Measurements from ENCODE around the gene CAPZA2.

Gene CAPZA2

DNA sequence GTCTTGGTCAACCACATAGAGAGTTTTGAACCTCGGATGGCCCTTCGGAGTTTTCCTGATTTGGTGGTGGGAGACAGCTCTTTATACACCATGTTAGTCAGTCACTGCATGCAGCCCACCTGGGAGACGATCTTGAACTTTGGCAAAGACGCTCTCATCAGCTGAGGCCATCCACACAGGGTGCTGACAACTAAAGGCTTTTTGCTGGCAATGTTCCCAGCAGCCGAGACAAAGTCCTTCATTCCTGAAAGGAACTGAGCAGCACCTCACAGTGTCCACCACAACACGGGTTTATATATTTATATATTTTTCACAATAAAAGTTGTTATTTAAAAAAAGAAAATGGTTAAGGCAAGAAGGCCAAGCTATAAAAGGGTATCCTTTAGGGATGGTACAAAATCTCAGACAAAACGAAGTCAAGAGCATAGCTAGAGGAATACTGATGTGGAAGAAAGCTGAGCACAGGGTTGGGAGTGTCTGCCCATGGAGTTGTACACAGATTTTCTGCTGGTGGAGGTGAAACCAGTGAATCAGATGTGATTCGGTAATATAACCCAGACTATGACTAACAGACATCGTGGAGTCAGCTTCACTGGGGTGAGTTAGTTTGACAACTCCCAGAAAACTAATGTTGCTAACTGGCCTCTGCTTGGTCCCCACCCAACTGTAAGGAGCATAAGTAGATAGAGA lies 27.4 kb upstream of the CAPZA2 start:
- H3K27ac ChIP-seq (ENCODE audit: low read length), result no peak overlapping the region

DNA sequence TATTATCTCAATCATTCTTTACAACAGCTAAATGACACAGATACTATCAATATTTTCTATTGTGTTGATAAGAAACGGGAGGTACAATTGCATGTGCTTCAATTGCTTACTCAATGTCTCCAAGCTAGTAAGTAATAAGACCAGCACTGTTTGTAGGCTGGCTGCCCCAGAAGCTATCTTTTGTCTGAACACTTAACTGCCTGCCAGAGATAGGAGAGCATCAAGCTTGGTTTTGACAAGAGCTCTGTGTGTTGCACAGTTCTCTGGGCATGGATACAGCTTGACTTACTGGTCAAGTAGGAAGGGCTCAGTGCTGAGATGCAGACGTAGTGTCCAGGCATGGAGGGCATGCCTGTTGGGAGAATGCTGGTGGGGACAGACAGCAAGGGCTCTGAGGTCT lies 26.3 kb upstream of the CAPZA2 start:
- H3K4me3 ChIP-seq (ENCODE audit: low read length in 2 of 2), result no peak overlapping the region
- no peaks in the 10 kb centered on the region for H3K4me1 ChIP-seq (ENCODE audit: control insufficient read depth, insufficient read depth, low read length)
- H3K36me3 ChIP-seq (ENCODE audit: control insufficient read depth in 2 of 2, insufficient read depth in 2 of 2, low read length in 2 of 2), result no peaks in the 10 kb centered on the region
- no peaks in the 10 kb centered on the region for H3K9me3 ChIP-seq (ENCODE audit: control insufficient read depth in 2 of 2, low read length in 2 of 2)
- H3K9ac ChIP-seq (ENCODE audit: low read length in 2 of 2), result no peak overlapping the region
- no peaks in the 10 kb centered on the region for H3K27me3 ChIP-seq (ENCODE audit: control insufficient read depth in 1 of 2, insufficient read depth in 2 of 2, low read length in 2 of 2)
- no peak overlapping the region for H3K27ac ChIP-seq (ENCODE audit: low read length)

More for the DNA sequence above, 27.4 kb upstream of the CAPZA2 start:
- Histone ChIP-seq H3K4me3 (ENCODE audit: low read length in 2 of 2) (no peak overlapping the region), H3K4me1 (ENCODE audit: control insufficient read depth, insufficient read depth, low read length) (no peaks in the 10 kb centered on the region), H3K27me3 (ENCODE audit: control insufficient read depth in 1 of 2, insufficient read depth in 2 of 2, low read length in 2 of 2) (no peaks in the 10 kb centered on the region), H3K9ac (ENCODE audit: low read length in 2 of 2) (no peak overlapping the region), H3K9me3 (ENCODE audit: control insufficient read depth in 2 of 2, low read length in 2 of 2) (no peaks in the 10 kb centered on the region), H3K36me3 (ENCODE audit: control insufficient read depth in 2 of 2, insufficient read depth in 2 of 2, low read length in 2 of 2) (no peaks in the 10 kb centered on the region)

DNA sequence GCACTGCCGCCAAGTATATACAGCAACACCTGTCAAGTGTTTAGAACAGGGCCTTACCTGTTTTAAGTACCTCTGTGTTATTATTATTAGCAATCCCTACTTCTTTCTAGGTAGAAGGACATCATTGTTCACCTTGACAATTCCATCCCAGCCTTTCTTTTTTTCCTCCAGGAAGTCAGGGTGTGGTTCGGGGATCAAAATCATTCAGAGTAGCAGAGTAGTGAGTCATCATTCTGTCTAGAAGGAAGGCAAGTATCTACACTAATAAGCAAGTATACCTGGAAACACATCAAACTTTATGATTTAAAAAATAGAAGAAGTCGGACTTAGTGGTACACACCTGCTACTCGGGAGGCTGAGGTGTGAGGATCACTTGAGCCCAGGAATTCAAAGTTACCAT lies 25.5 kb upstream of the CAPZA2 start:
- Histone ChIP-seq H3K9me3 (ENCODE audit: control insufficient read depth in 2 of 2, low read length in 2 of 2) (no peaks in the 10 kb centered on the region), H3K4me1 (ENCODE audit: control insufficient read depth, insufficient read depth, low read length) (no peaks in the 10 kb centered on the region), H3K27me3 (ENCODE audit: control insufficient read depth in 1 of 2, insufficient read depth in 2 of 2, low read length in 2 of 2) (no peaks in the 10 kb centered on the region), H3K36me3 (ENCODE audit: control insufficient read depth in 2 of 2, insufficient read depth in 2 of 2, low read length in 2 of 2) (no peaks in the 10 kb centered on the region), H3K27ac (ENCODE audit: low read length) (no peak overlapping the region), H3K9ac (ENCODE audit: low read length in 2 of 2) (no peak overlapping the region), H3K4me3 (ENCODE audit: low read length in 2 of 2) (no peak overlapping the region)

DNA sequence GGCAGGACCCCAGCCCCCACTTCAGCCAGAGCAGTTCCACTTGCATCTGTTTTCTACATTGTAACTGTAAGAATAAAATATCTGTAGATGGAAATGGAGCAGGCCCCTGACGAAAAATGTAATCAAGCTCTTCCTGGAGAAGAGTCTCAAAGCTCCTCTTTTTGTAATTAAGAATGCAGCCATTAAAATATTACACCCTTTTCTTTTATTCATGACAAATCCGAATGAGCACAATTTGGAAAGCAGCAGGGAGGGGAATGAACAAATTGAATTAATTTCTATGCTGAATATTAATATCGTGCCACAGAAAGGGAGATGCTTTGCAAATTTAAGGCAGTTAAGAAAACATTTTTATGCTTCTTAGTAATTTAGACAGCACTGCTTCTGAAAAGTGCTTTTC lies 24.8 kb upstream of the CAPZA2 start:
- H3K27ac ChIP-seq (ENCODE audit: low read length), result no peak overlapping the region
- no peaks in the 10 kb centered on the region for H3K4me1 ChIP-seq (ENCODE audit: control insufficient read depth, insufficient read depth, low read length)
- H3K9me3 ChIP-seq (ENCODE audit: control insufficient read depth in 2 of 2, low read length in 2 of 2), result no peaks in the 10 kb centered on the region
- no peaks in the 10 kb centered on the region for H3K36me3 ChIP-seq (ENCODE audit: control insufficient read depth in 2 of 2, insufficient read depth in 2 of 2, low read length in 2 of 2)
- H3K4me3 ChIP-seq (ENCODE audit: low read length in 2 of 2), result no peak overlapping the region
- no peaks in the 10 kb centered on the region for H3K27me3 ChIP-seq (ENCODE audit: control insufficient read depth in 1 of 2, insufficient read depth in 2 of 2, low read length in 2 of 2)
- no peak overlapping the region for H3K9ac ChIP-seq (ENCODE audit: low read length in 2 of 2)

DNA sequence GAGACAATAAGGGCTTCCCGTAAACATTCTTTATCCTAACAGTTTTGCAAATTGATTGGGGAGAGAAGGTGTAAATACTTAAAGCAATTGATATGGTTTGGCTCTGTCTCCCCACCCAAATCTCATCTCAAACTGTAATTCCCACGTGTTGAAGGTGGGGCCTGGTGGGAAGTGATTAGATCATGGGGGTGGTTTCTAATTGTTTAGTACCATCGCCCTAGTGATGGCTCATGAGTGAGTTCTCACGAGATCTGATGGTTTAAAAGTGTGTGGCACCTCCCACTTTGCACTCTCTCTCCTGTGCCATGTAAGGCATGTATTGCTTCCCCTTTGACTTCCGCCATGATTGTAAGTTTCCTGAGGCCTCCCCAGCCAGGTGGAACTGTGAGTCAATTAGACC lies 22.1 kb upstream of the CAPZA2 start:
- H3K27me3 ChIP-seq (ENCODE audit: control insufficient read depth in 1 of 2, insufficient read depth in 2 of 2, low read length in 2 of 2), result no peaks in the 10 kb centered on the region
- no peaks in the 10 kb centered on the region for H3K9me3 ChIP-seq (ENCODE audit: control insufficient read depth in 2 of 2, low read length in 2 of 2)
- H3K27ac ChIP-seq (ENCODE audit: low read length), result no peak overlapping the region
- no peak overlapping the region for H3K4me3 ChIP-seq (ENCODE audit: low read length in 2 of 2)
- no peaks in the 10 kb centered on the region for H3K4me1 ChIP-seq (ENCODE audit: control insufficient read depth, insufficient read depth, low read length)
- no peaks in the 10 kb centered on the region for H3K36me3 ChIP-seq (ENCODE audit: control insufficient read depth in 2 of 2, insufficient read depth in 2 of 2, low read length in 2 of 2)
- H3K9ac ChIP-seq (ENCODE audit: low read length in 2 of 2), result no peak overlapping the region

DNA sequence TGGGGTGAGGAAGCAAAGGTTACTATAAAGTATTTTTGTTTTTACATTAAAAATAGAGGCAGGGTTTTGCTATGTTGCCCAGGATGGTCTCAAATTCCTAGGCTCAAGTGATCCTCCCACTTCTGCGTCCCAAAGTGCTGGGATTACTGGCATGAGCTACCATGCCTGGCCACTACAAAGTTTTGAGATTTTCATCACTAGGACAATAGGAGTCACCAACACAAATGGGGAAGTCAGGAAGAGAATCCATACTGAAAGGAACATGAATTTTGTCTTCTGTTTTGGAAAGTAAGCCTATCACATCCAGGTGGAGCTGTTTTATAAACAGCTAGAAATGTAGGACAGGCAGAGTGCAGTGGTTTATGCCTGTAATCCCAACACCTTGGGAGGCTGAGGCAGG lies 20.0 kb upstream of the CAPZA2 start:
- Histone ChIP-seq H3K27ac (ENCODE audit: low read length) (no peak overlapping the region), H3K9ac (ENCODE audit: low read length in 2 of 2) (no peak overlapping the region), H3K9me3 (ENCODE audit: control insufficient read depth in 2 of 2, low read length in 2 of 2) (no peaks in the 10 kb centered on the region), H3K4me3 (ENCODE audit: low read length in 2 of 2) (no peak overlapping the region), H3K27me3 (ENCODE audit: control insufficient read depth in 1 of 2, insufficient read depth in 2 of 2, low read length in 2 of 2) (no peaks in the 10 kb centered on the region), H3K4me1 (ENCODE audit: control insufficient read depth, insufficient read depth, low read length) (no peaks in the 10 kb centered on the region), H3K36me3 (ENCODE audit: control insufficient read depth in 2 of 2, insufficient read depth in 2 of 2, low read length in 2 of 2) (no peaks in the 10 kb centered on the region)

DNA sequence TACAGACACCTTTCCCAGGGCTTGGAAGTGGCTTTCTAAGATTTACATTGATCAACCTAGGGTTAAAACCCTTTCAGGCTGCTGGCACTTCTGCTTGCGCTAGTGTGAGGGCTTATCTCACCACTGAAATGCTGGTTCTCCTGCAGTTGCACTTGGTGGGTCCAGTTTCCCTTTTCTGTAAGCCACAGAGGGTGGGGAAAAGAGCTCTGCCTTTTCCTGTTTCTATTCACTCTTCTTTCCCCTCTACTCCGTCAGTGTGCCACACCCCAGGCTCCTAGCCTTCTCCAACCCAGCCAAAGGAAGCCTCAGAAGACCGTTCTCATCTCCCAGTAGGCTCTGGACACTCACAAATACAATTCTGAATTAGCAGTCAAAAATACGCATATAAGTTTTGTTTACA lies 19.0 kb upstream of the CAPZA2 start:
- no peaks in the 10 kb centered on the region for H3K9me3 ChIP-seq (ENCODE audit: control insufficient read depth in 2 of 2, low read length in 2 of 2)
- no peaks in the 10 kb centered on the region for H3K27me3 ChIP-seq (ENCODE audit: control insufficient read depth in 1 of 2, insufficient read depth in 2 of 2, low read length in 2 of 2)
- no peaks in the 10 kb centered on the region for H3K4me1 ChIP-seq (ENCODE audit: control insufficient read depth, insufficient read depth, low read length)
- no peak overlapping the region for H3K9ac ChIP-seq (ENCODE audit: low read length in 2 of 2)
- H3K4me3 ChIP-seq (ENCODE audit: low read length in 2 of 2), result no peak overlapping the region
- H3K36me3 ChIP-seq (ENCODE audit: control insufficient read depth in 2 of 2, insufficient read depth in 2 of 2, low read length in 2 of 2), result no peaks in the 10 kb centered on the region
- no peak overlapping the region for H3K27ac ChIP-seq (ENCODE audit: low read length)

DNA sequence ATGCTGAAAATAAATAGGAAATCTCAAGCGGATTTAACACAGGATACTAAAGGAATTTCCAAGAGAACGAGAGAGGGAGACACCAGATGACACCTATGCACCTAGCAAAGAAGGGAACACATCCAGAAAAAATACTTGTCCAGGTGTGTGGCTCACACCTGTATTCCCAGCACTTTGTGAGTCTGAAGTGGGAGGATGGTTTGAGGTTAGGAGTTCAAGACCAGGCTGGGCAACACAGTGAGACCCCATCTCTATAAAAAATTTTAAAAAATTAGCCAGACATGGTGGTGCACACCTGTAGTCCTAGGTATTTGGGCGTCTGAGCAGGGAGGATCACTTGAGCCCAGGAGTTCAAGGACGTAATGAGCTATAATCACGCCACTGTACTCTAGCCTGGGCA lies 11.2 kb upstream of the CAPZA2 start:
- H3K27ac ChIP-seq (ENCODE audit: low read length), result no peak overlapping the region
- H3K4me1 ChIP-seq (ENCODE audit: control insufficient read depth, insufficient read depth, low read length), result no peaks in the 10 kb centered on the region
- peaks cover 0 to 3% of the 10 kb centered on the region in 2 donors for H3K9me3 ChIP-seq (ENCODE audit: control insufficient read depth in 2 of 2, low read length in 2 of 2)
- H3K36me3 ChIP-seq (ENCODE audit: control insufficient read depth in 2 of 2, insufficient read depth in 2 of 2, low read length in 2 of 2), result no peaks in the 10 kb centered on the region
- H3K27me3 ChIP-seq (ENCODE audit: control insufficient read depth in 1 of 2, insufficient read depth in 2 of 2, low read length in 2 of 2), result no peaks in the 10 kb centered on the region
- no peak overlapping the region for H3K9ac ChIP-seq (ENCODE audit: low read length in 2 of 2)
- H3K4me3 ChIP-seq (ENCODE audit: low read length in 2 of 2), result no peak overlapping the region

DNA sequence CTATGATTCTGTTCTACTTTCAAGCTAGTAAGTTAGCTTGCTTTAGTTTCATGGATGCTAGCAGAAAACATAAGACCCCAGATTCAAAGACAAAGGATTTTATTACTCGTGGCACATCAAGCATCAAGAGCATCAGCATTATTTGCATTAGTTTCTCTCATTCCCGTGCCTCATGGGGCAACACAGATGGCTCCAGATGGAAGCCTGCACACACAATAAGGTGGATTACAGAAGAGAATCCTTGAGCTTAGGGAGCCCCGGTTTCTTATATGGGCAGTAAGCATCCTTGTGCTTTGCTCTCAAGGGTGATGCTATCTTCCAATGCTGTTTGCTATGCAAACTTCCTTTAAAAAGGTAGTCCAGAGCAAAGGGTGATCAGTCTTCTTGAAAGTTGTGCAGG lies 10.7 kb upstream of the CAPZA2 start:
- no peak overlapping the region for H3K27ac ChIP-seq (ENCODE audit: low read length)
- no peak overlapping the region for H3K9ac ChIP-seq (ENCODE audit: low read length in 2 of 2)
- H3K27me3 ChIP-seq (ENCODE audit: control insufficient read depth in 1 of 2, insufficient read depth in 2 of 2, low read length in 2 of 2), result no peaks in the 10 kb centered on the region
- no peaks in the 10 kb centered on the region for H3K36me3 ChIP-seq (ENCODE audit: control insufficient read depth in 2 of 2, insufficient read depth in 2 of 2, low read length in 2 of 2)
- no peaks in the 10 kb centered on the region for H3K4me1 ChIP-seq (ENCODE audit: control insufficient read depth, insufficient read depth, low read length)
- H3K4me3 ChIP-seq (ENCODE audit: low read length in 2 of 2), result no peak overlapping the region
- peaks cover 0 to 3% of the 10 kb centered on the region in 2 donors for H3K9me3 ChIP-seq (ENCODE audit: control insufficient read depth in 2 of 2, low read length in 2 of 2)

DNA sequence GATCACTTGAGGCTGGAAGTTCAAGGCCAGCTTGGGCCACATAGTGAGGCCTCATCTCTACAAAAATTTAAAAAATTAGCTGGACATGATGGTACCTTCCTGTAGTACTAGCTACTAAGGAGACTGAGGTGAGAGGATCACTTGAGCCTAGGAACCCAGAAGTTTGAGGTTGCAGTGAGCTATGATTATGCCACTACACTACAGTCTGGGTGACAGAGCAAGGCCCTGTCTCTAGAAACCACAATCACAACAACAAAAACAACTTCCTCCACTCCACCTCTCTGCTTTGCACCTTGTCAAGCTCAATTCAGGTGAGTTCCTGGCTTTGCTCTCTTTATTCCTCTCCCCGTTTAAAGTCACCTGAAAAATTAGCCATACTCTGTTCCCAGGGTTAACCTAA lies 8.3 kb upstream of the CAPZA2 start:
- Histone ChIP-seq H3K27ac (ENCODE audit: low read length) (no peak overlapping the region), H3K36me3 (ENCODE audit: control insufficient read depth in 2 of 2, insufficient read depth in 2 of 2, low read length in 2 of 2) (no peaks in the 10 kb centered on the region), H3K27me3 (ENCODE audit: control insufficient read depth in 1 of 2, insufficient read depth in 2 of 2, low read length in 2 of 2) (no peaks in the 10 kb centered on the region), H3K9me3 (ENCODE audit: control insufficient read depth in 2 of 2, low read length in 2 of 2) (peaks cover 0 to 3% of the 10 kb centered on the region in 2 donors), H3K4me3 (ENCODE audit: low read length in 2 of 2) (no peak overlapping the region), H3K4me1 (ENCODE audit: control insufficient read depth, insufficient read depth, low read length) (no peaks in the 10 kb centered on the region), H3K9ac (ENCODE audit: low read length in 2 of 2) (no peak overlapping the region)

DNA sequence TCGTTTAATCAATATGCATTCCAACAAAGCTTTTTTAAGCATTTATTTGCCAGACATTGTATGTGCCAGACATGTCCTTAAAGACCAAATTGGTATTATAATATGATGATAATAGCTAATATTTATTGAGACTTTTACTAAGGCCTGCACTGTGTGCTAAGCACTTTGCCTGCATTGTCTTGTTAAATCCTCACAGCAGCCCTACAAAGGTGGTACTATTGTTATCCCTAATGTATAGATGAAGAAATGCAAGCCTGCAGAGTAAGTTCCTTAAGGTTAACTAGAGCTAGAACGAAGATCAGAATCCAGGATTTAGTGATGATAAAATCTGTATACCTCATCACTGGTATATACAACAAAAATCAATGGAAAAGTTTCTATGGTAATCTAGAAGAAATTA lies 5.3 kb upstream of the CAPZA2 start:
- H3K36me3 ChIP-seq (ENCODE audit: control insufficient read depth in 2 of 2, insufficient read depth in 2 of 2, low read length in 2 of 2), result no peaks in the 10 kb centered on the region
- peaks cover 2% of the 10 kb centered on the region for H3K4me1 ChIP-seq (ENCODE audit: control insufficient read depth, insufficient read depth, low read length)
- H3K27me3 ChIP-seq (ENCODE audit: control insufficient read depth in 1 of 2, insufficient read depth in 2 of 2, low read length in 2 of 2), result no peaks in the 10 kb centered on the region
- no peak overlapping the region for H3K9ac ChIP-seq (ENCODE audit: low read length in 2 of 2)
- no peak overlapping the region for H3K27ac ChIP-seq (ENCODE audit: low read length)
- no peak overlapping the region for H3K4me3 ChIP-seq (ENCODE audit: low read length in 2 of 2)
- H3K9me3 ChIP-seq (ENCODE audit: control insufficient read depth in 2 of 2, low read length in 2 of 2), result no peaks in the 10 kb centered on the region
